Measurements from ENCODE around the gene BAX.
A peak's percentile ranks its signal among the peaks of the same experiment; 100 is the strongest.

Gene BAX

GRCh38 chr19:48933382-48933932 is 21.2 kb upstream of the BAX start, which contains the start of gene DHDH:
DHDH (plus strand) TSS chr19:48933699; CDS start chr19:48933722, 23 bp downstream.
- peak; percentile 89 to 93 for DNase-seq

GRCh38 chr19:48934837-48935236 is 19.8 kb upstream of the BAX start:
- no peak for DNase-seq

- no peak for DNase-seq
Observed at GRCh38 chr19:48935864-48936263, 18.8 kb upstream of the BAX start.

GRCh38 chr19:48938256-48938655 is 16.4 kb upstream of the BAX start:
- DNase-seq, result no peak

GRCh38 chr19:48940902-48941301 is 13.8 kb upstream of the BAX start:
- DNase-seq, result no peak

- no peak for DNase-seq
Observed at GRCh38 chr19:48943081-48943480, 11.6 kb upstream of the BAX start.

- DNase-seq, result no peak
Observed at GRCh38 chr19:48945415-48945814, 9.3 kb upstream of the BAX start.

GRCh38 chr19:48945817-48946216 is 8.9 kb upstream of the BAX start:
- no peak for DNase-seq

GRCh38 chr19:48946463-48947257 is 8.0 kb upstream of the BAX start:
- DNase-seq, result no peak

- no peak for DNase-seq
Observed at GRCh38 chr19:48947258-48947542, 7.5 kb upstream of the BAX start.

- no peak for DNase-seq
Observed at GRCh38 chr19:48950159-48950558, 4.5 kb upstream of the BAX start.

GRCh38 chr19:48950830-48951519 is 3.7 kb upstream of the BAX start:
- DNase-seq, result no peak

GRCh38 chr19:48953141-48953540 is 1.5 kb upstream of the BAX start:
- no peak for DNase-seq

GRCh38 chr19:48953990-48954594 is 583 bp upstream of the BAX start:
- no peak for DNase-seq

- no peak for DNase-seq
Observed at GRCh38 chr19:48955308-48955958, 758 bp downstream of the BAX start.

GRCh38 chr19:48958006-48958405 is 3.3 kb downstream of the BAX start:
- DNase-seq, result no peak

GRCh38 chr19:48959341-48960239 is 4.9 kb downstream of the BAX start:
- no peak for DNase-seq

- DNase-seq, result no peak
Observed at GRCh38 chr19:48961051-48961649, 6.5 kb downstream of the BAX start.

GRCh38 chr19:48961673-48962028 is 7.0 kb downstream of the BAX start:
- DNase-seq, result no peak

GRCh38 chr19:48962029-48962848 is 7.6 kb downstream of the BAX start:
- DNase-seq, result peak; percentile 53 to 66

- no peak for DNase-seq
Observed at GRCh38 chr19:48962849-48963165, 8.1 kb downstream of the BAX start.

All from CD4-positive, alpha-beta T cell treated with Interferon alpha-2 for 1 hour (primary cell).